ENCODE results near the gene CXCL3. TPM values are rescaled to one million over a fixed set of nuclear protein-coding genes. Genes with fewer than 3 reads are reported as not detected.

The CXCL3 gene
- total and polyA plus RNA-seq, 4 donors: 0.07 to 0.96 (median 0.63) TPM

DNA sequence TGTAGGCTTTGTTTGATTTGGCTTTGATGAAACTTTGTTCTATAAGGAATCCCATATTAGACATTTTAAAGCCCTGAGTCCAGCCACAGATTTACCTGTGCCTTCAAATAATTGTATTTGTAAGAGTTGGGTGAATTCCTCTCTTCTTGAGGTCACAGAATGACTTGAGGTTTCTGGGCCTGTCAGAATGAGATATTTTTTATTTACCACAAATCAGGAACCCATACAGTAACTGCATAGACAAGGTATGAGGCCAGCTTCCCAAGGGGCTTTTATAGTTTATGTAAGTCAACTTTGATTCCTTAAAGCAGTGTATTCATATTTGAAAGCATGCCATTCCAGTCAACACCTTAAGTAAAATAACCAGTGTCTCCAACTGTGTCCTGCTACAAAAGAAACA lies 29.1 kb upstream of the CXCL3 start:
- Histone ChIP-seq H3K27ac (ENCODE audit: low read depth in 1 of 2, low read length in 2 of 2) (no peak overlapping the region), H3K27me3 (ENCODE audit: control insufficient read depth in 4 of 4, insufficient read depth in 4 of 4, low read length in 3 of 4) (no peaks in the 10 kb centered on the region), H3K4me1 (ENCODE audit: control insufficient read depth in 4 of 4, insufficient read depth in 4 of 4, low read length in 3 of 4) (no peaks in the 10 kb centered on the region), H3K36me3 (ENCODE audit: control insufficient read depth in 4 of 4, insufficient read depth in 3 of 4, low read depth in 1 of 4, low read length in 3 of 4) (no peaks in the 10 kb centered on the region), H3K9ac (ENCODE audit: low read depth in 1 of 2, low read length in 2 of 2) (no peak overlapping the region), H3K4me3 (ENCODE audit: low read depth in 1 of 3, low read length in 3 of 3) (no peak overlapping the region), H3K9me3 (ENCODE audit: control insufficient read depth in 4 of 4, low read length in 3 of 4) (no peaks in the 10 kb centered on the region)
- TF ChIP-seq, protein P1, sequence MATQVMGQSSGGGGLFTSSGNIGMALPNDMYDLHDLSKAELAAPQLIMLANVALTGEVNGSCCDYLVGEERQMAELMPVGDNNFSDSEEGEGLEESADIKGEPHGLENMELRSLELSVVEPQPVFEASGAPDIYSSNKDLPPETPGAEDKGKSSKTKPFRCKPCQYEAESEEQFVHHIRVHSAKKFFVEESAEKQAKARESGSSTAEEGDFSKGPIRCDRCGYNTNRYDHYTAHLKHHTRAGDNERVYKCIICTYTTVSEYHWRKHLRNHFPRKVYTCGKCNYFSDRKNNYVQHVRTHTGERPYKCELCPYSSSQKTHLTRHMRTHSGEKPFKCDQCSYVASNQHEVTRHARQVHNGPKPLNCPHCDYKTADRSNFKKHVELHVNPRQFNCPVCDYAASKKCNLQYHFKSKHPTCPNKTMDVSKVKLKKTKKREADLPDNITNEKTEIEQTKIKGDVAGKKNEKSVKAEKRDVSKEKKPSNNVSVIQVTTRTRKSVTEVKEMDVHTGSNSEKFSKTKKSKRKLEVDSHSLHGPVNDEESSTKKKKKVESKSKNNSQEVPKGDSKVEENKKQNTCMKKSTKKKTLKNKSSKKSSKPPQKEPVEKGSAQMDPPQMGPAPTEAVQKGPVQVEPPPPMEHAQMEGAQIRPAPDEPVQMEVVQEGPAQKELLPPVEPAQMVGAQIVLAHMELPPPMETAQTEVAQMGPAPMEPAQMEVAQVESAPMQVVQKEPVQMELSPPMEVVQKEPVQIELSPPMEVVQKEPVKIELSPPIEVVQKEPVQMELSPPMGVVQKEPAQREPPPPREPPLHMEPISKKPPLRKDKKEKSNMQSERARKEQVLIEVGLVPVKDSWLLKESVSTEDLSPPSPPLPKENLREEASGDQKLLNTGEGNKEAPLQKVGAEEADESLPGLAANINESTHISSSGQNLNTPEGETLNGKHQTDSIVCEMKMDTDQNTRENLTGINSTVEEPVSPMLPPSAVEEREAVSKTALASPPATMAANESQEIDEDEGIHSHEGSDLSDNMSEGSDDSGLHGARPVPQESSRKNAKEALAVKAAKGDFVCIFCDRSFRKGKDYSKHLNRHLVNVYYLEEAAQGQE (IDR thresholded peaks at IDR 0.05): no peak
- TF ChIP-seq RXRA (IDR thresholded peaks at IDR 0.05) (no peak), FOXA2 (IDR thresholded peaks at IDR 0.05) (no peak), JUND (IDR thresholded peaks at IDR 0.05) (no peak), HNF4G (IDR thresholded peaks at IDR 0.05) (no peak), TAF1 (conservative IDR thresholded peaks at IDR 0.05) (no peak), NR2F2 (IDR thresholded peaks at IDR 0.05) (no peak), GABPA (IDR thresholded peaks at IDR 0.05 in 1 of 2, conservative IDR thresholded peaks at IDR 0.05 in 1 of 2) (no peak), SP1 (IDR thresholded peaks at IDR 0.05) (no peak), EGR1 (IDR thresholded peaks at IDR 0.05; ENCODE audit: low read depth in 2 of 2) (no peak), HNF4A (conservative IDR thresholded peaks at IDR 0.05) (no peak)
- TF ChIP-seq, protein P2, sequence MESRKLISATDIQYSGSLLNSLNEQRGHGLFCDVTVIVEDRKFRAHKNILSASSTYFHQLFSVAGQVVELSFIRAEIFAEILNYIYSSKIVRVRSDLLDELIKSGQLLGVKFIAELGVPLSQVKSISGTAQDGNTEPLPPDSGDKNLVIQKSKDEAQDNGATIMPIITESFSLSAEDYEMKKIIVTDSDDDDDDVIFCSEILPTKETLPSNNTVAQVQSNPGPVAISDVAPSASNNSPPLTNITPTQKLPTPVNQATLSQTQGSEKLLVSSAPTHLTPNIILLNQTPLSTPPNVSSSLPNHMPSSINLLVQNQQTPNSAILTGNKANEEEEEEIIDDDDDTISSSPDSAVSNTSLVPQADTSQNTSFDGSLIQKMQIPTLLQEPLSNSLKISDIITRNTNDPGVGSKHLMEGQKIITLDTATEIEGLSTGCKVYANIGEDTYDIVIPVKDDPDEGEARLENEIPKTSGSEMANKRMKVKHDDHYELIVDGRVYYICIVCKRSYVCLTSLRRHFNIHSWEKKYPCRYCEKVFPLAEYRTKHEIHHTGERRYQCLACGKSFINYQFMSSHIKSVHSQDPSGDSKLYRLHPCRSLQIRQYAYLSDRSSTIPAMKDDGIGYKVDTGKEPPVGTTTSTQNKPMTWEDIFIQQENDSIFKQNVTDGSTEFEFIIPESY (IDR thresholded peaks at IDR 0.05): no peak
- TF ChIP-seq, protein P3, sequence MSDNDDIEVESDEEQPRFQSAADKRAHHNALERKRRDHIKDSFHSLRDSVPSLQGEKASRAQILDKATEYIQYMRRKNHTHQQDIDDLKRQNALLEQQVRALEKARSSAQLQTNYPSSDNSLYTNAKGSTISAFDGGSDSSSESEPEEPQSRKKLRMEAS (IDR thresholded peaks at IDR 0.05): no peak
- no peak for DNase-seq (ENCODE audit: low spot score)

DNA sequence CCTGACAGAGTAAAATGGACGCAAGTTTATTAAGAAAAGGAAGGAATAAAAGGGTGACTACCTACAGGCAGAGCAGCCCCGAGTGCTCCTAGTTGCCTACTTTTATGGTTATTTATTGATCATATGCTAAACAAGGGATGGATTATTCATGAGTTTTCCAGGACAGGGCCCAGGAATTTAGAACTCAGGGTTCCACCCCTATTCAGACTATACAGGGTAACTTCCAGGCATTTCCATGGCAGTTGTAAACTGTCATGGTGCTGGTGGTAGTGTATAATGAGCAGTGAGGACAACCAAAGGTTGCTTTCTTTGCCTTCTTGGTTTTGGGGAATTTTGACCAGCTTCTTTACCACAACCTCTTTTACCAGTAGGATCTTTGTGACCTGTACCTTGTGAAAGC lies 27.7 kb upstream of the CXCL3 start:
- Histone ChIP-seq H3K36me3 (ENCODE audit: control insufficient read depth in 4 of 4, insufficient read depth in 3 of 4, low read depth in 1 of 4, low read length in 3 of 4) (no peaks in the 10 kb centered on the region), H3K27me3 (ENCODE audit: control insufficient read depth in 4 of 4, insufficient read depth in 4 of 4, low read length in 3 of 4) (no peaks in the 10 kb centered on the region), H3K4me1 (ENCODE audit: control insufficient read depth in 4 of 4, insufficient read depth in 4 of 4, low read length in 3 of 4) (no peaks in the 10 kb centered on the region), H3K9ac (ENCODE audit: low read depth in 1 of 2, low read length in 2 of 2) (no peak overlapping the region), H3K4me3 (ENCODE audit: low read depth in 1 of 3, low read length in 3 of 3) (no peak overlapping the region), H3K9me3 (ENCODE audit: control insufficient read depth in 4 of 4, low read length in 3 of 4) (peaks cover 0 to 2% (median 0%) of the 10 kb centered on the region in 4 donors), H3K27ac (ENCODE audit: low read depth in 1 of 2, low read length in 2 of 2) (no peak overlapping the region)
- TF ChIP-seq, protein P4, sequence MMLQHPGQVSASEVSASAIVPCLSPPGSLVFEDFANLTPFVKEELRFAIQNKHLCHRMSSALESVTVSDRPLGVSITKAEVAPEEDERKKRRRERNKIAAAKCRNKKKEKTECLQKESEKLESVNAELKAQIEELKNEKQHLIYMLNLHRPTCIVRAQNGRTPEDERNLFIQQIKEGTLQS (IDR thresholded peaks at IDR 0.05): no peak
- TF ChIP-seq YY1 (IDR thresholded peaks at IDR 0.05): no peak
- TF ChIP-seq, protein P5, sequence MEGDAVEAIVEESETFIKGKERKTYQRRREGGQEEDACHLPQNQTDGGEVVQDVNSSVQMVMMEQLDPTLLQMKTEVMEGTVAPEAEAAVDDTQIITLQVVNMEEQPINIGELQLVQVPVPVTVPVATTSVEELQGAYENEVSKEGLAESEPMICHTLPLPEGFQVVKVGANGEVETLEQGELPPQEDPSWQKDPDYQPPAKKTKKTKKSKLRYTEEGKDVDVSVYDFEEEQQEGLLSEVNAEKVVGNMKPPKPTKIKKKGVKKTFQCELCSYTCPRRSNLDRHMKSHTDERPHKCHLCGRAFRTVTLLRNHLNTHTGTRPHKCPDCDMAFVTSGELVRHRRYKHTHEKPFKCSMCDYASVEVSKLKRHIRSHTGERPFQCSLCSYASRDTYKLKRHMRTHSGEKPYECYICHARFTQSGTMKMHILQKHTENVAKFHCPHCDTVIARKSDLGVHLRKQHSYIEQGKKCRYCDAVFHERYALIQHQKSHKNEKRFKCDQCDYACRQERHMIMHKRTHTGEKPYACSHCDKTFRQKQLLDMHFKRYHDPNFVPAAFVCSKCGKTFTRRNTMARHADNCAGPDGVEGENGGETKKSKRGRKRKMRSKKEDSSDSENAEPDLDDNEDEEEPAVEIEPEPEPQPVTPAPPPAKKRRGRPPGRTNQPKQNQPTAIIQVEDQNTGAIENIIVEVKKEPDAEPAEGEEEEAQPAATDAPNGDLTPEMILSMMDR (IDR thresholded peaks at IDR 0.05; ENCODE audit: low read depth, low read length, missing input control): no peak
- TF ChIP-seq SP1 (IDR thresholded peaks at IDR 0.05): no peak
- TF ChIP-seq, protein P2 (IDR thresholded peaks at IDR 0.05): no peak
- TF ChIP-seq FOXA1 (IDR thresholded peaks at IDR 0.05): no peak
- TF ChIP-seq, protein P1 (IDR thresholded peaks at IDR 0.05): no peak
- TF ChIP-seq, protein P3 (IDR thresholded peaks at IDR 0.05): no peak
- no peak for TF ChIP-seq JUND (IDR thresholded peaks at IDR 0.05)
- no peak for TF ChIP-seq HNF4A (conservative IDR thresholded peaks at IDR 0.05)
- no peak for TF ChIP-seq TAF1 (conservative IDR thresholded peaks at IDR 0.05)
- no peak for TF ChIP-seq RXRA (IDR thresholded peaks at IDR 0.05)
- no peak for DNase-seq (ENCODE audit: low spot score)
- 92% methylated on average over 2 of the region's 2 CpGs for WGBS

Measured in liver (tissue), 9 donors.